SK-N-MC (cell line): ENCODE results near the gene FLVCR1.

ENCODE experiments used
- DNase-seq: peaks from one replicate; pipeline ENCODE4 v3.0.0-alpha.2; 2011; ENCODE audit warnings: low read depth, low spot score
- H3K27ac ChIP-seq: fragments of 200-600 bp; sonication (generic); 2 replicates; pipeline ENCODE4 v1.5.1; 2016; ENCODE audit warnings: mixed run types
- H3K36me3 ChIP-seq: fragments of 200-600 bp; sonication (generic); 2 replicates; pipeline ENCODE4 v1.6.1; 2017; ENCODE audit warnings: antibody characterized with exemption, low read length, mixed read lengths; ENCODE audit not compliant: insufficient read depth
- H3K4me3 ChIP-seq: fragments of 200-600 bp; sonication (generic); 2 replicates; pipeline ENCODE4 v1.5.1; 2016
- H3K9ac ChIP-seq: fragments of 200-600 bp; sonication (generic); 2 replicates; pipeline ENCODE4 v1.8.0; 2017; ENCODE audit warnings: mixed run types, mixed read lengths; ENCODE audit not compliant: insufficient read length
- H3K9me3 ChIP-seq: fragments of 200-600 bp; sonication (generic); 2 replicates; pipeline ENCODE4 v1.6.1; 2017; ENCODE audit warnings: low read depth, mild to moderate bottlenecking, antibody characterized with exemption, low read length, moderate library complexity, mixed read lengths
- EZH2 ChIP-seq: fragments of 200-600 bp; sonication (generic); IDR thresholded peaks from one replicate; pipeline ENCODE4 v1.6.1; 2017; ENCODE audit warnings: antibody characterized with exemption
- FOXP2 ChIP-seq: optimal IDR thresholded peaks from 2 replicates; pipeline ENCODE3; 2011; ENCODE audit warnings: mild to moderate bottlenecking, moderate library complexity; ENCODE audit not compliant: insufficient read depth; ENCODE audit errors: extremely low read length, control extremely low read depth
- POLR2AphosphoS5 ChIP-seq: IDR thresholded peaks from 2 replicates; pipeline ENCODE4 v1.6.1; 2012; ENCODE audit warnings: mild to moderate bottlenecking, low read depth, low read length, borderline replicate concordance

The FLVCR1 gene

GRCh38 chr1:212933815-212934471 is 75.9 kb downstream of the FLVCR1 start:
- no peaks in the 10 kb centered on the region for H3K9me3 ChIP-seq
- H3K27ac ChIP-seq, result no peak overlapping the region
- TF ChIP-seq EZH2, result no peak
- no peak for TF ChIP-seq FOXP2
- no peak for TF ChIP-seq POLR2AphosphoS5
- H3K36me3 ChIP-seq, result no peaks in the 10 kb centered on the region
- H3K4me3 ChIP-seq, result no peak overlapping the region
- no peak overlapping the region for H3K9ac ChIP-seq
- DNase-seq, result no peak

GRCh38 chr1:212935387-212935981 is 77.4 kb downstream of the FLVCR1 start:
- no peak overlapping the region for H3K27ac ChIP-seq
- H3K4me3 ChIP-seq, result no peak overlapping the region
- DNase-seq, result no peak
- no peak for TF ChIP-seq EZH2
- TF ChIP-seq FOXP2, result no peak
- no peak for TF ChIP-seq POLR2AphosphoS5
- no peak overlapping the region for H3K9ac ChIP-seq
- no peaks in the 10 kb centered on the region for H3K9me3 ChIP-seq
- no peaks in the 10 kb centered on the region for H3K36me3 ChIP-seq

- TF ChIP-seq EZH2 (no peak), POLR2AphosphoS5 (no peak), FOXP2 (no peak)
- Histone ChIP-seq H3K36me3 (no peaks in the 10 kb centered on the region), H3K27ac (no peak overlapping the region)
Observed at GRCh38 chr1:212937034-212937433, 79.0 kb downstream of the FLVCR1 start.

GRCh38 chr1:212938846-212939245 is 80.8 kb downstream of the FLVCR1 start:
- H3K27ac ChIP-seq, result no peak overlapping the region
- no peaks in the 10 kb centered on the region for H3K9me3 ChIP-seq
- H3K9ac ChIP-seq, result no peak overlapping the region
- TF ChIP-seq POLR2AphosphoS5, result no peak
- no peak for TF ChIP-seq EZH2
- no peak for TF ChIP-seq FOXP2
- DNase-seq, result no peak
- H3K36me3 ChIP-seq, result no peaks in the 10 kb centered on the region
- H3K4me3 ChIP-seq, result no peak overlapping the region

More at GRCh38 chr1:212937034-212937433, 79.0 kb downstream of the FLVCR1 start:
- no peak overlapping the region for H3K4me3 ChIP-seq
- H3K9ac ChIP-seq, result no peak overlapping the region
- H3K9me3 ChIP-seq, result no peaks in the 10 kb centered on the region
- DNase-seq, result no peak

GRCh38 chr1:212941452-212941851 is 83.4 kb downstream of the FLVCR1 start:
- Histone ChIP-seq H3K4me3 (no peak overlapping the region), H3K36me3 (no peaks in the 10 kb centered on the region), H3K9ac (no peak overlapping the region), H3K27ac (no peak overlapping the region), H3K9me3 (no peaks in the 10 kb centered on the region)
- TF ChIP-seq FOXP2 (no peak), POLR2AphosphoS5 (no peak), EZH2 (no peak)
- no peak for DNase-seq

GRCh38 chr1:212942679-212943392 is 84.8 kb downstream of the FLVCR1 start:
- no peak overlapping the region for H3K9ac ChIP-seq
- TF ChIP-seq FOXP2 (no peak), POLR2AphosphoS5 (no peak), EZH2 (no peak)

GRCh38 chr1:212943393-212943710 is 85.3 kb downstream of the FLVCR1 start:
- H3K36me3 ChIP-seq, result no peaks in the 10 kb centered on the region
- H3K27ac ChIP-seq, result no peak overlapping the region
- no peak overlapping the region for H3K4me3 ChIP-seq
- H3K9ac ChIP-seq, result no peak overlapping the region
- no peak for DNase-seq
- no peaks in the 10 kb centered on the region for H3K9me3 ChIP-seq
- TF ChIP-seq FOXP2 (no peak), POLR2AphosphoS5 (no peak), EZH2 (no peak)

More at GRCh38 chr1:212942679-212943392, 84.8 kb downstream of the FLVCR1 start:
- no peaks in the 10 kb centered on the region for H3K9me3 ChIP-seq
- H3K27ac ChIP-seq, result no peak overlapping the region
- no peaks in the 10 kb centered on the region for H3K36me3 ChIP-seq
- no peak for DNase-seq
- H3K4me3 ChIP-seq, result no peak overlapping the region

- Histone ChIP-seq H3K27ac (no peak overlapping the region), H3K9ac (no peak overlapping the region), H3K36me3 (no peaks in the 10 kb centered on the region), H3K9me3 (no peaks in the 10 kb centered on the region), H3K4me3 (no peak overlapping the region)
- no peak for DNase-seq
- TF ChIP-seq POLR2AphosphoS5 (no peak), EZH2 (no peak), FOXP2 (no peak)
Observed at GRCh38 chr1:212944229-212944901, 86.3 kb downstream of the FLVCR1 start.
